ENCODE results near the gene MEST. TPM values are rescaled to one million over a fixed set of nuclear protein-coding genes. Genes with fewer than 3 reads are reported as not detected.

The MEST gene
- total RNA-seq, 1 donor = 63.0 TPM

DNA sequence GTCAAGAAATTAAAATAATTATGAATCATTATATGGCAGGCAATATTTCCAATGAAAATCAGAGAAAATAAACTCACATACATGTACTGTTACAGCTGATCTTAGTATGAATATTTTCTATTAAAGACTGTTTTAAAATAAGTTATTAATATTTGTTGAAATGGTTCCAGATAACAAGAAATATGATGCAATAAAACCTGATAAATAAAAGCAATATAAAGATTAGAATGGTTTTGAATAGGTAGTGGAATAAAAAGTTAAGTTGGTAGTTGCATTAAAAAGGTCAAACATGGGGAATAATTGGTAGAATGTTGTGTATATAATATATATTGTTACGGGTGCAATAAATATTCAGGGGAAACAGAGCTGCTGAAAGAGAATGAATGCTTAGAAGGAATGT is 52.5 kb downstream of the MEST start:
- no peak for TF ChIP-seq CTCF (IDR thresholded peaks at IDR 0.05; ENCODE audit: insufficient read depth, low read length)

GRCh38 chr7:130553398-130554029 is 61.6 kb downstream of the MEST start:
- DNase-seq (ENCODE audit: low read depth) = no peak
- TF ChIP-seq CTCF (IDR thresholded peaks at IDR 0.05; ENCODE audit: insufficient read depth, low read length) = no peak
- H3K4me3 ChIP-seq (ENCODE audit: low read depth, low read length) = no peak overlapping the region

More for the DNA sequence above, 52.5 kb downstream of the MEST start:
- DNase-seq (ENCODE audit: low read depth) = no peak
- H3K4me3 ChIP-seq (ENCODE audit: low read depth, low read length) = no peak overlapping the region

- no peak for DNase-seq (ENCODE audit: low read depth)
- TF ChIP-seq CTCF (IDR thresholded peaks at IDR 0.05; ENCODE audit: insufficient read depth, low read length) = no peak
- no peak overlapping the region for H3K4me3 ChIP-seq (ENCODE audit: low read depth, low read length)
These were observed 62.6 kb downstream of the MEST start for GRCh38 chr7:130554481-130554880.

Small RNA genes lying within 50 kb of the gene (small RNA-seq; reads per million reads assigned to genes)
- gene MIR335 (not detected), gene RF02148 (not detected), gene RF02149 (not detected), gene RF02150 (not detected)

Other genes starting within 250 kb of the MEST start
- gene CPA2, start 225.2 kb upstream of the MEST start, total RNA-seq (ENCODE audit: low replicate concordance) = not detected in 2 replicates
- 7.7 and 29.6 TPM in 2 replicates for gene CPA4, start 198.9 kb upstream of the MEST start, total RNA-seq (ENCODE audit: low replicate concordance)
- 0.09 TPM in 1 of 2 replicates, not detected in the other for gene CPA5, start 147.3 kb upstream of the MEST start, total RNA-seq (ENCODE audit: low replicate concordance)
- gene CPA1, start 111.6 kb upstream of the MEST start, total RNA-seq (ENCODE audit: low replicate concordance) = 0.45 and 0.90 TPM in 2 replicates
- 16.1 and 21.6 TPM in 2 replicates for gene CEP41, start 51.1 kb upstream of the MEST start, total RNA-seq (ENCODE audit: low replicate concordance)
- gene COPG2, start 176.7 kb downstream of the MEST start, total RNA-seq (ENCODE audit: low replicate concordance) = 43.7 and 46.9 TPM in 2 replicates
- not detected in 2 replicates for gene TSGA13, start 194.5 kb downstream of the MEST start, total RNA-seq (ENCODE audit: low replicate concordance)
- 0.09 TPM in 1 of 2 replicates, not detected in the other for gene KLF14, start 242.1 kb downstream of the MEST start, total RNA-seq (ENCODE audit: low replicate concordance)